Suprapubic skin (tissue), 4 donors: ENCODE results near the gene CPD.

Experiments used
- CTCF ChIP-seq, 2 donors: fragments of 200-600 bp in 1 of 2; fragments of 450-650 bp in 1 of 2; sonication (generic) in 1 of 2; IDR thresholded peaks; one replicate each; pipeline ENCODE4 v1.5.1; 2016 to 2019; ENCODE audit warnings: antibody characterized with exemption in 2 of 2, mild to moderate bottlenecking in 1 of 2, moderate library complexity in 1 of 2
- POLR2A ChIP-seq, 2 donors: fragments of 450-650 bp; IDR thresholded peaks; one replicate each; pipeline ENCODE4 v1.6.1; 2017; ENCODE audit warnings: antibody characterized with exemption in 2 of 2, mild to moderate bottlenecking in 2 of 2, moderate library complexity in 2 of 2
- POLR2AphosphoS5 ChIP-seq, 3 donors: sonication (generic); formaldehyde crosslinking; IDR thresholded peaks; one replicate each; pipeline ENCODE4 v1.6.1; 2017; ENCODE audit warnings: antibody characterized with exemption in 3 of 3

- TF ChIP-seq POLR2AphosphoS5 (IDR thresholded peaks at IDR 0.05) (no peak), CTCF (IDR thresholded peaks at IDR 0.05) (no peak), POLR2A (IDR thresholded peaks at IDR 0.05) (no peak)
These were observed 1.9 kb upstream of the CPD start for GRCh38 chr17:30376621-30377452.
